Islet precursor cell (in vitro differentiated cells): ENCODE measurements around the gene IL26.
A peak's percentile ranks its signal among the peaks of the same experiment; 100 is the strongest.
"Not testable (repeated sequence)": the region's sequence is repeated elsewhere in the genome, so short reads cannot be mapped to it uniquely, and the experiment has no call there.

ENCODE experiments used
- DNase-seq: peaks from one replicate; pipeline ENCODE4 v3.0.0-alpha.2; 2018

Gene IL26

DNA sequence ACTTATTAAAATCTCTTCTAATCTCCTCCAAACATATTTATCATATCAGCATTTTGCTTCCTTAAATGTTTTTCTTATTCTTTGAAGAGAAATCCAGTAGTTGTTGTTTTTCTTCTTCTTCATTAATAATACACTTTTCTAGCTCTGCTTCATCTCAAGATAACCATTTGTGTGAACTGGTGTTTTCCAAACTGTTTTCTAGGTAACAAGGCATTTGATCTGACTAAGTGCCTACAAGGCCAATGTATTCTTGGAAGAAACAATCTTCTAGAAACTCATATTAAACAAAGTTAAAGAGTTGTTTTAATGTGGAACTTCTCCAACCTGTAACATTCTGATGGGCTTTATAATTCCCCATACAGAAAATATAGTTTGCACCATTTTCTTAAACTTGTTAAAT is 35.3 kb downstream of the IL26 start:
- DNase-seq = no peak

DNA sequence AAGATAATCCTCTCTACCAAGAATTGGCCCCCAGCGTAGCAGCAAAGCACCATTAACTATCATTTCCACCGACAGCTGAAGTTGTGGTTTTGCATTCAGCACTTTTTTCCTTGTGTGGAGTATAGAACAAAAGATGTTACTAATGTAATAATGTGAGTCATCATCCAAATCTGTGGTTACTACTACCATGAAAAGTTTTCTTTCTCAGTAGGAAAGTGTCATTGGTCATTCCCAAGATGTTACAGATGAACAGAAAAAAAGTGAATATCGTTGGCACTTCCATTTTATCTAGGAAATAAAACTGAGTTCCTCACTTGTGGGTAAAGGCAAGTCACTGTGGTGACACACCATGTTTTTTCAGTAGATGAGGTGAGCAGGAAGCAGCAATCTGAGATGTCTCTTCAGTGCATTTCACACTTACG is 35.8 kb downstream of the IL26 start:
- no peak for DNase-seq

DNA sequence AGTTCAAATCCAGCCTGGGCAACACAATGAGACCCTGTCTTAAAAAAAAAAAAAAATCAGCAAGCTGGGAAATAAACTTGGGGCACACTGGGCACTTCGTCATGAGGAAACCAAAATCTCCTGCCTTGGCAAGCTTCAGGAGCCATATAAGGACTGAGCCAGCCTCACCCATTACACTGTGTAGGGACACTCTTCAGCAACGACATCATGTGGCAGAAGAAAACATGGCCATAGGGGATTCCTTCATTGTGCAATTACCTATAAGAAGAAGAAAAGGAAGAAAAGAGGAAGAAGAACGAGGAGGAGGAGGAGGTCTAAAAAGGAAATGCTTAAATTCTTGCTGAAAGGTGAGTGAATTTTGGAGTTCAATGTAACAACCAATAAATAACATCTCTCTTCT is 40.0 kb downstream of the IL26 start:
- no peak for DNase-seq

DNA sequence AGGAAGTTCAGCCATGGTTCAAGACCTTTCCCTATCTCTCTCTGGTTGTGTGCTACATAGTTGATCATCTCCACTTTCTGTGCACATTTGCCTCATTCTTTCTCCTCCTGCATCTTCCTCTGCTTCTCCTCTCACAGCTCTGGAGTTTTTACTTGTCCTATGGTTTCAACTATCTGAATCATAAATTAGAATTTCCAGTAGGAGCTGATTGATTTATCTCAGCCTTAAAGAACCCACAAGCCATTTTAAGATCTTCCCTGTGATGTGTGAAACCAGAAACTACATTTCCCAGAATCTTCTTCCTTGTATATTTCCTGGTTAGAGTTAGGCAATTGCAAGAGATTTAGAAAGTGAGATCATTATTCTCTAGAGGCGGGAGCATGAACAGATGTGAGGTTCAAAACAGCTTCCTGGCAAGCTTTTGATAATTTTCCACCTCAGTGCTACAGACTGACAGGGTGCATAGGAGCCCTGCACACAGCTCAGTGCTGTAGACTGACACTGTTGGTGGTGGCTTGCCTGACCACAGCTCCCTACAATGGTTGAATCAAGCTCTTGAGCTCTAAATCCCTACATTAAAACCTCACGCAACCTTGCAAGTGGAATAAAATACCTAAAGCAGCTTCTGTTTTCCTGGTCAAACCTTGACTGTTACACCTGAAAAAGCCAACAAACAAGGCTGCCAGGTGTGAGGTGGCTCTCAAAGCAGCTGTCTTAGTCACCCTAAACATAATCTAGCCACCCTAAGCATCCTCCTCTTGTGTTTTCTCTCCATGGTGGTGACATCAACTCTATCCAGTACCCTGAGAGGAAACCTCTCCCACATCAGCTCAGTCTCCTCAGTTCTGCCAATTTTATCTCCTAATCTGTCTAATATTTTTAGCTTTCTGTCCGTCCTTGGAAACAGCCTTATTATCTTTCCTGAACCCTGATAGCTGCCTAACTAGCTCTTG is 44.5 kb downstream of the IL26 start:
- no peak for DNase-seq

DNA sequence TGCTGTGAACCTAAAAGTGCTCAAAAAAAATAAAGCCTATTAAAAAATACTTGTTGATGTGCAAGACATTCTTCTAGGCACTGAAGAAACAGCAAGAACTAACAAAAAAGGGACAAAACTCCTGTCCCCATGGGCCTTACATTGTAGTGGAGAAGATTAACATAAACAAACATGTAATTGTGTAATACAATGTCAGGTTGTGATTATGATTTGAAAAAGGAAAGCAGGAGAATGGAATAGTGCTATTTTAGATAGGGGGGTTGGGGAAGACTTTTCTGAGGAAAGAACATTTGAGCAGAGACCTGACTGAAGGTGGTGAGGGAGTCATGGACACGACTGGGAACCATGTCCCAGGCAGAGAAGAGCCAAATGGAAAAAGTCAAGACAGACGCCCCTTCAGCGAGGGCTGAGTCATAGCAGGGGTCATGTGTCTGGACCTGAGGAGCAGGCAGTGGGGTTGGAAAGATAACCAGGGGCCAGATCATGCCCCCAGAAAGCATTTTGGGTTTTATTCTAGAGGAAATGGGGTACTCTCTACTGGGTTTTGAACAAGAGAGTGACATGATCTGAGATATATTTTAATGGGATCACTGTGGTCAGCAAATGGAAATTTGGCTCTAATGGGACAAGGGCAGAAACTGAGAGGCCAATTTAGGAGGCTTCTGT is 46.7 kb downstream of the IL26 start:
- DNase-seq = peak; percentile 71

DNA sequence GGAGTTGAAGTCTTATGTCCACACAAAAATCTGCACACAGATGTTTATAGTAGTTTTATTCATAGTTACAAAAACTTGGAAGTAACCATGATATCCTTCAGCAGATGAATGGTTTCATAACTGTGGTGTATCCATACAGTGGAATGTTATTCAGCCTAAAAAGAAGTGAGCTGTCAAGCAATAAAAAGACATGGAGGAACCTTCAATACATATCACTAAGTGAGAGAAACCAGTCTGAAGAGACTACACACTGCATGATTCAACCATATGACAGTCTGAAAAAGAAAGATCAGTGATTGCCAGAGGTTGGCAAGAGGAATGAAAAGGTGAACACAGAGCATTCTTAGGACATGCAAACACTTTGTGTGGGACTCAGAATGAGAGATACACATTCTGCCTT is 47.4 kb downstream of the IL26 start:
- DNase-seq = no peak

DNA sequence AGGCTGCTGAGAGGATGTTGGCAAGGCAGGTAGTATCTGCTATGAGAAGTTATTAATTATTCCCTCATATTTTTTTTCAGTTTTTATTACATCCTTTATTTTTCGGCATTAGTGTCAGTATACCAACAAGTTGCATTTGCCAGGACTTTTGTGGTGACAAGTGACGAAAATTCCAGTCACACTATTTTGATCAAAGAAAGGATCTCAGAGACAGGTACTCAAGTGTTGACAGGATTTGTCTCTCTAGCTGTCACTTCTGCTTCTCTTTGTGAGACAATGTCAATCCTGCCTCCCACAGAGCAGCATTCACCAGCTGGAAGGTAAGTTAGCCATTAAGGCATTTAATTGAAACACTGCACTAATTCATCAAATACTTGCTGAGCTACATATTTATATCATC is 48.0 kb downstream of the IL26 start:
- no peak for DNase-seq

DNA sequence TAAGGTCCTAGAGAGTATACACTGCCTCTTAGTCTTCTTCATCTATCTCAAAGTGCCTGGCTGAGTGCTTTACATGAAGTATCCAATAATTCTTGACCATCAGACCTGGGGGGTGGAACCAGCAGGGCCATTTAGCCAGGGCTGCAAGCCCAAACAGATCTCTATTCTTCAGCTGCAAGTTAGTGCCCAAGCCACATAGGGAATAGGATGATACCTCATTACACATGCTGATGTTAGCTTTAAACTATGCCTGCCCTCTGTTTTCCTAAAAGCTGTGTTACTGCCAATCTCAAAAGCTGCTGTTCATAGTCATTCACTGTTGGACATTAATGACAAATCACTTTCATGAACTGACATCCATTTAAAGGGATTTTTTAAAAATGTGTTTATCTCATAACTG is 49.4 kb downstream of the IL26 start:
- DNase-seq = no peak

DNA sequence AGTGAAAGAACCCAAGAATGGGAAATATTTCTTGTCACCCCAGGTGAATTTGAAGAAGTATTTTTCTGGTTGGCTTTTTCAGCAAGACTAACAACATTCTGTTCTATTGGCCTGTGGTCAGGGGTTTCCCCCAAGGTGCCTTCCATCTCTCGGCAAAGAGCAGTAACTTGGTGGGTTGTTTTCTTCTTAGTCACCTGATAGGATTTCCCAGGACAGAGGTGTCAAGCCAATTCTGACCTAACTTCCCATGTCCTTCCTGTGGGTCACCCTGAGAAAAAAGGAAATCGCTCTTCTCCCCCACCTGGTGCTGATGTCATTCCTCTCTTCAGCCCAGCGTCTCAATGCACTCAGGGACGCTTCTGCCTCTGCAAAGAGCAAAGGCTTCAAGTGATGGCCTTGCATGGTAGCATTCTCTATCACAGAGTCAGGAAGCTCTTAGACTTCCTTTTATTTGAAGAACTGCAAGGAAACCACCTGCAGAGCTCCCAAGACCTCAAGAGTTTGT is 50.0 kb downstream of the IL26 start:
- peak; percentile 63 for DNase-seq

DNA sequence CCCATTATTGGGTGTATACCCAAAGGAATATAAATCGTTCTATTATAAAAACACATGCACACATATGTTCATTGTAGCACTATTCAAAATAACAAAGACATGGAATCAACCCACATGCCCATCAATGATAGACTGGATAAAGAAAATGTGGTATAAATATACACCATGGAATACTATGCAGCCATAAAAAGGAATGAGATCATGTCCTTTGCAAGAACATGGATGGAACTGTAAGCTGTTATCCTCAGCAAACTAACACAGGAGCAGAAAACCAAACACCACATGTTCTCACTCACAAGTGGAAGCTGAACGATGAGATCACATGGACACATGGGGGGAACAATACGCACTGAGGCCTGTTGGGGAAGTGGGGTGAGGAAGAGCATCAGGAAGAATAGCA is 50.8 kb downstream of the IL26 start:
- not testable (repeated sequence) for DNase-seq

DNA sequence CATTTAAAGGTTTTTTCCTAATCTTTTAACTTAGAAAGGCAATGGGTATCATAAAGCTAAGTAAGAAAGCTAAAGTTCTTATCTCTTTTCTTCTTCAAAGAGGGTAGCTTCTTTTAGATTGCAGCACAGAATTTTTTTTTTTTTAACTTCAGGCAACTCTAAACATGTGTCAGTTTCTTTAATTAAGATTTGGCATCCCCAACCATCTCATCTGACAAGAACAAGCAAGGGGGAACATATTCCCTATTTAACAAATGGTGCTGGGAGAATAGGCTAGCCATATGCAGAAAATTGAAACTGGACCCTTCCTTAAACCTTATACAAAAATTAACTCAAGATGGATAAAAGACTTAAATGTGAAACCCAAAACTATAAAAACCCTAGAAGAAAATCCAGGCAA is 51.8 kb downstream of the IL26 start:
- no peak for DNase-seq

DNA sequence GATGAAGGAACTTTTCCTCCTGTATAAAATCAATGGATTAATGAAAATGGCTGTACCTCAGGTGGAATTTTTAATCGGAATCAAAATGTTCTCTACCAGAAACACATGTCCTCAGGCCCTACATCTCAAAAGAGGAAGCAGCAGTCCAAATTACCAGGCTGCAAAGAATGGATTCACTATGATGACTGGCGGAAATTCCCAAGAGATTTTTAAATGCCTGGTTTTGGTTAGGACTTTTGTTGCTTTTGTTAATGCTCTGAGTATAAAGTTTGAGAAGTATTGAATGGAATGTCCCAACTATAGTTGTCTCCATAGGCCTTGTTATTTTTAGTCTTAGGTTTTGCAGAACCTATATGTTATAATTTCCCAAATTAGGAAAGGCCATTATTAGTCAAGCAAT is 54.9 kb downstream of the IL26 start:
- DNase-seq = no peak

DNA sequence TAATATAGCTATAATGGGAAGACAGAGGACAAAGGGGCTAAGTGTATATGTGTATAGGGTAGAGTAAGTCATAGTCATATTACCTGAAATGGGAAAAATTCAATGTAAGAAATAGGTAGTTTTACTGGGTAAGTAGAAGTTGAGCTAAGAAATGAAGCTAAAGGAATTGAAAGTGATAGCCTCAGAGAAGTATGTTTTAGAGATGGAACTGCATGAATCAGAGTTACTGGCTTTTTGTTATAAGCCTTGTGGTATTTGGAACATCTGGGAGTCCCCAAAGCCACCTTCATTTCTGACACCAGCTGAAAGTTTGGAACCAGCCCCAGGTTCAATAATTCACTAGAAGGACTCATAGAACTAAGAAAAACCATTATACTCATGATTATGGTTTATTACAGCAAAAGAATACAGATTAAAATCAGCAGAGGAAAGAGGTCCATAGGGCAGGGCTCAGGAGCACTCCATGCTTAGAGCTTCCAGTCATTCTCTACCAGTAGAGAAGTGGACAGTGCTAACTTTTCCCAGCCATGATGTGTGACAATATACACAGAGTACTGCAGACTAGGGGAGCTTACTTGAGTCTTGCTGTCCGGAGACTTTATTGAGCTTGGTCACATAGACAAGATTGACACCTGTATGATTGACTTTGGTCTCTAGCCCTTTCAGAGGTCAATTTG is 56.3 kb downstream of the IL26 start:
- no peak for DNase-seq

DNA sequence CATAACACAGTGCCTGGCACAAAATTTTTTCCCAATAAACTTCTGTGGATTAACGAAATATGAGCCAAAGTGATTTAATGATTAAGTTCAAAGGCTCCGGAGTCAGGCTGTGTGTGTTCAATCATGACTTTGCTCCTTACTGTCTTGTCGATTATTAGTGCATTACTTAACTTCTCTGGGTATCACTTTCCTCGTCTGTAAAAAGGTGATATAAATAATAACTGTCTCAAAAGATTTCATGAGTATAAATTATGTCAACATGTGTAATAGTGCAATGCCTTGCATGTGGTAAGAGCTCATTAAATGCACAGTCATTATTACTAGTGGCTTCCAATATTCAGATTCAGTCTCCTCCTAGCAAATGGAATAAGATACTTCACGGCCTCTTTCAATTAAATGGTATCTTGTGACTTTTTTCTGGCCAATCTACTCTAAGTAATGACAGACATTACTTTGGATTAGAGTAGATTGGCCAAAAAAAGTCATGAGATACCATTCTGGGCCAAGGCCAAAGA is 59.2 kb downstream of the IL26 start:
- DNase-seq = no peak

DNA sequence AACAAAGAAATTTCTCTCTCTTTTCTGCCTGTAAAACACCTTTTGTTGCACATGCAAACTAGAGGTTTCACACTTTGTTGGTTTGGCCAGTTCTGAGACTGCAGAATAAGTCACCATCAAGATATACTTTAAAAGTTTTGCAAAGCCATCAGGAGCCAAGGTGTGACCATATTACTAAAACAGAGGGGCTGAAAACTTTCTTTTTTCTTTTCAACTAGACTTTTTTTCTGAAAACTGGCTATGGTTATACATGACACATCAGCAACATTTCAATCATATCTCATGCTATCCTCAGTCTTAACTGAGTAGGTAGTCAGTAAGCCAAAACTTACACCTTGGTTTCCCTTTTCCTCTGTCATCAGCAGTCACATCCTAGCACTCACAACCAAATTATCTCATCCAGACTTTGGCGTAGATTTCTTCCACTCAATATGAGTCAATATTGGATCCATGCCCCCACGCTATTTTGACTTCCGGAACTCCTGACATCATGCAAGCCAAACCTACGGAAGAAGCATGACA is 62.0 kb downstream of the IL26 start:
- no peak for DNase-seq

DNA sequence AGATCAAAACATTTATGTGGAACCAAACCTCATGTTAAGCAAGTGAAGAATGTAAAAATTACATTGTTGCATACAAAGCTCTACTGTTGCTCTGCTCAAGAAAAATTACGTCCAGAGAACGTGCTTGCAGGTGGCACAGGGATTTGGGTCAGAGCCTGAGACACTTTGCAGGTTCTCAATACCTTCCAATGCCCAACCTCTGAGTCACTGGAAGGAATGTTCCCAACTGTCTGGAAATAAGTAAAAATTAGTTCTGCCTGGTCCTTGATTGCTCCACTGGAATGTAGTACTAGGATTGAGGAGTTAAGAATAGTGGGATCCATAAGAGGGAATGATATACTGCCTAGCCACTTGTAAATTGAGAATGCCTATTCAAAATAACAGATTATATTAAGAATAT is 63.2 kb downstream of the IL26 start:
- peak; percentile 86 for DNase-seq

DNA sequence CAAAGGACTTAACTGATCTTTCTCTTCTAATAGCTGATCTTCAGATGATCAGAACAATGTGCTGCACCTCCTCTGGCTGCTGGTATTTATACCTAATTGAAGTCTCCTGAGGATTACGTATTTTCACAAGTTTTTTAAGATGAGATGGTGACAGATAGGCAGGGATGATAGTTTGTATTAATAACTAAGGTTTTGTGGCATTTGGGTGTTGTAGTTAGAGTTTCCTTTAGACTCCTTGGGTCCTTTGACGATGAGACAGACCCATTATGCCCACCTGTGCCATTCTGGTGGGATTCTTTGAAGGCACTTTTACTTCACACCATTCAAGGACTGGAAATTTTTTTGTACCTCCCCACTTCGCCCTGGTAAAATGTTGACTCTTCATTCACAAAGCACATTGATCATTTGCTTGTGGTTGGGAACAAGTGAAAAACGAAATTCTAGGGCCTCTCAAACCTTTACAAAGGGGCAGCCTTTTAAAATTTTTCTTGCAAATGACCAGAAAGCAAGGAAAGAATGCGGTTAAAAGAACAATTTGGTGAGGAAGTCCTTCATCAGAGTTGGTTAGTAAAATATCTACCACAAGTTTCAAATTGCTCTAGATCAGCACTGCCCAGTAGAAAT is 65.8 kb downstream of the IL26 start, which contains the start of gene IFNG:
Gene IFNG, minus strand, starts transcription at position 60 of the 624 bp plus-strand sequence. CDS start 125 bp downstream, outside the sequence.
- no peak for DNase-seq

DNA sequence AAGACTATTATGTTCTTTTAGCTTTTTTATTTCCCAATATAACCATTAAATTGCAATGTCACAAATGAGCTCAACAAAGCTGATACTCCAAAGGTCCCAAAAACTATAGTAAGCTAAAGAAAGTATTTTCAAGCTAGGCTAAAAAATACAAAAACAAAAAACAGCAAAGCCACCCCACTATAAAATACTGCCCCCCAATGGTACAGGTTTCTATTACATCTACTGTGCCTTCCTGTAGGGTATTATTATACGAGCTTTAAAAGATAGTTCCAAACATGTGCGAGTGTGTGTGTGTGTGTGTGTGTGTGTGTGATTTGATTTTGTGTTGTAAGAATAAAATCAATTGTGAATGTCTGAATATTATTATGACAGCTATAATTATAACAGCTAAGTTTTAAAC is 67.2 kb downstream of the IL26 start:
- DNase-seq = no peak

DNA sequence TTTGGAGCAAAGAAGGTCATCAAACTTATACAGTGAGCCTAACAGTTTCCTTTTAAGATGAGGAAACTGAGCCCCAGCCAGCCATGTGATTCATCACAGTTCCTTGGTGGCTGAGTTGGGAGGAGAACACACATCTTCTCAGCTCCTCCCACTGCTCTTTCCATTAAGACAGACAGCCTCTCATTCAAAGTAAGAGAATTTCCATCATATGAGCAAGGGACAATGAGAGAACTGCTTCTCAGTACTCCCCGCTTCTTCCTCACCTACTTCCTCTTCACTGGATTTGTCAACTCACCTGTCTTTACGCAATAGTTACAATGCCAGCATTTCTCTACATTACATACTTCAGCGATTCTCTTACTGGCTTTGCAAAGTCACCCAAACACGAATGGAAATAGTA is 68.2 kb downstream of the IL26 start:
- DNase-seq = no peak

DNA sequence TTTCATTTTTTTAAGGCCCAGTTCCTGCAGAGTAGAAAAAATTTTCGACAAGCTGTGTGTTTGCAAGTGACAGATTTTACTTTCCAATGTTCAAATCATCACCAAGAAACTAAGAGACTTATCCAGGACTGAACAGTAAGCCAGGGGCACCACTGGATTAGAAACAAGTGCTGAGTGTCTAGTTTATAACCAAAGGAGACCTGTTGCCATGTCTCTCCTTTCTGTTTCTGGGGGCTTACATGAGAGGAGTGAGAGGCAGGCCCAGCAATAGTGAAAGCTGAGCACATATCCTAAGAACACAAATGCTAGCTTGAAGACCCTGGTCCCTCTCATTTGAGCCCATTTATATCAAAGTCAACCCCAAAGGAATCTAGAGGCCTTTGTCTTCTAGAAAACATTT is 69.0 kb downstream of the IL26 start:
- no peak for DNase-seq

DNA sequence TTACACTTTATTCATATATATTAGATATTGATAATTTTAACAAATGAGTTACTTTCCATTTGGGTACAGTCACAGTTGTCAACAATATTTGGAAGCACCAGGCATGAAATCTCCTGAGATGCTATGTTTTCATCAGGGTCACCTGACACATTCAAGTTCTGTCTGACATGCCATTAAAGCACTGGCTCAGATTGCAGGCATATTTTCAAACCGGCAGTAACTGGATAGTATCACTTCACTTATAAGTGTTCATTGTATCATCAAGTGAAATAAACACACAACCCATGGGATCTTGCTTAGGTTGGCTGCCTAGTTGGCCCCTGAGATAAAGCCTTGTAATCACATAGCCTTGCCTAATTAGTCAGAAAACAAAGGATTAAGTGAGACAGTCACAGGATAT is 70.8 kb downstream of the IL26 start:
- DNase-seq = no peak
